Omental fat pad (tissue), 4 donors: Measurements from ENCODE around the gene GLE1. TPM values are rescaled to one million over a fixed set of nuclear protein-coding genes. Genes with fewer than 3 reads are reported as not detected.

ENCODE experiments used
- ATAC-seq: fragments of 150-250 bp; one replicate; pipeline ENCODE4 v1.9.1; 2016; ENCODE audit warnings: mild to moderate bottlenecking, moderate library complexity; ENCODE audit not compliant: low FRiP score
- DNase-seq: peaks from one replicate; pipeline ENCODE4 v3.0.0-alpha.2; 2019; ENCODE audit warnings: low spot score
- total RNA-seq, 4 donors: library from RNA; depleted of rRNA; stranded (reverse); fragments of >200 nt; gene quantifications; one replicate each; pipeline ENCODE4 v1.1.0, GENCODE V29; 2016
- TF ChIP-seq, protein P1 (sequence below), 3 donors: fragments of 450-650 bp; IDR thresholded peaks; one replicate each; pipeline ENCODE4 v1.5.1; 2016 to 2017; ENCODE audit warnings: antibody characterized with exemption in 3 of 3, mild to moderate bottlenecking in 3 of 3, moderate library complexity in 2 of 3

GLE1 gene
- total RNA-seq, 4 donors from 2014 or later = 13.0 to 22.4 (median 19.9) TPM

DNA sequence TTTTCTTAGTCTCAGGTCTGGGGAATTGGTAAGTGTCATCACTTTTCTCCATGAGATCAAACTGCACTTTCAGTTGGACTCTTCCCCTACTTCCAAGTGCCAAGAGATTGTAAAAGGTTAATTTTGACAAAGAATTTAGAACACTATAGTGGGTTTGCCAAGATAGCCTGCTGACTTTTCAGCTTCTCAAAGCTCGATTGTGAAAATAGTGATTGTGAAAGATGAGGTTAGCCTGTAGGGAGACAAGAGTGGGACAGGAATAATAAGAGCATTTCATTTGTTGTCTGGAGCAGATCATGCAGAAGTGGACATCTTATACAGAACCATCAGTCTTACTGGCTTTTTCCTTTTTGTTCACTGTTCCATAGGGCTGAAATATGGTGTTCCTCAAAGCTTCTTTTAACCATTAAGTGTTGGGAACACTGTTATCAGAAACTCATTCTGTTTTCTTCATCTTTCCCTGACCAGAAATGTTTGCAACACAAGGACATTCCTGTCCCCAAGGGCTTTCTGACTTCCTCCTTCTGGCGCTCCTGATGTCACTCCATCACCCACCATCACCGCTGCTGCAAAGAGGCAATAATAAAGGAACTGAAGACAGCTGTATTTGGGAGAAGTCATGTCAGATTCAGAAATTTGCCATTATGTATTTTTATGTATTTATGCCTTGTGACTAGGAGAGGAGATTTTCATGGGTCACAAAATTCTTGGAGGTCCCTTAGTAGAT lies 36.3 kb downstream of the GLE1 start:
- ATAC-seq (peak; percentile 44), DNase-seq (no peak)

DNA sequence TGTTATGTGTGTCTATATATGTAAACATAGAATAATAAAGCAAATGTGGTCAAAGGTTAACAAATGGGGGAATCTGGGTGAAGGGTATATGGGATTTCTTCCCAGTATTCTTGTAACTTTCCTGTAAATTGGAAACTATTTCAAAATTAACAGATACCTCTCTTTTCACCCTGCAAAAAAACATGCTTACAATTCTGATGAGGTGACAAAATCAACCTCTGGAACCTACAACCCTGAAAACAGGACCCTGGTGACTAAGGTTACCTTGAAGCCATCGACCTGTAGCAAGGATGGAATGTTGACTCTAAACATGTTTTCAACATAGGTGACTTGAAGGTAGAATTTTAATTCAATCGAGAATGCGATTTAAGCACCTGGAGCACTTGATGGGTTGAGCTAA lies 42.0 kb downstream of the GLE1 start:
- ATAC-seq (no peak), DNase-seq (no peak)
- TF ChIP-seq, protein P1, sequence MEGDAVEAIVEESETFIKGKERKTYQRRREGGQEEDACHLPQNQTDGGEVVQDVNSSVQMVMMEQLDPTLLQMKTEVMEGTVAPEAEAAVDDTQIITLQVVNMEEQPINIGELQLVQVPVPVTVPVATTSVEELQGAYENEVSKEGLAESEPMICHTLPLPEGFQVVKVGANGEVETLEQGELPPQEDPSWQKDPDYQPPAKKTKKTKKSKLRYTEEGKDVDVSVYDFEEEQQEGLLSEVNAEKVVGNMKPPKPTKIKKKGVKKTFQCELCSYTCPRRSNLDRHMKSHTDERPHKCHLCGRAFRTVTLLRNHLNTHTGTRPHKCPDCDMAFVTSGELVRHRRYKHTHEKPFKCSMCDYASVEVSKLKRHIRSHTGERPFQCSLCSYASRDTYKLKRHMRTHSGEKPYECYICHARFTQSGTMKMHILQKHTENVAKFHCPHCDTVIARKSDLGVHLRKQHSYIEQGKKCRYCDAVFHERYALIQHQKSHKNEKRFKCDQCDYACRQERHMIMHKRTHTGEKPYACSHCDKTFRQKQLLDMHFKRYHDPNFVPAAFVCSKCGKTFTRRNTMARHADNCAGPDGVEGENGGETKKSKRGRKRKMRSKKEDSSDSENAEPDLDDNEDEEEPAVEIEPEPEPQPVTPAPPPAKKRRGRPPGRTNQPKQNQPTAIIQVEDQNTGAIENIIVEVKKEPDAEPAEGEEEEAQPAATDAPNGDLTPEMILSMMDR (IDR thresholded peaks at IDR 0.05) = no peak

More for the DNA sequence above, 36.3 kb downstream of the GLE1 start:
- TF ChIP-seq, protein P1 (IDR thresholded peaks at IDR 0.05) = no peak

DNA sequence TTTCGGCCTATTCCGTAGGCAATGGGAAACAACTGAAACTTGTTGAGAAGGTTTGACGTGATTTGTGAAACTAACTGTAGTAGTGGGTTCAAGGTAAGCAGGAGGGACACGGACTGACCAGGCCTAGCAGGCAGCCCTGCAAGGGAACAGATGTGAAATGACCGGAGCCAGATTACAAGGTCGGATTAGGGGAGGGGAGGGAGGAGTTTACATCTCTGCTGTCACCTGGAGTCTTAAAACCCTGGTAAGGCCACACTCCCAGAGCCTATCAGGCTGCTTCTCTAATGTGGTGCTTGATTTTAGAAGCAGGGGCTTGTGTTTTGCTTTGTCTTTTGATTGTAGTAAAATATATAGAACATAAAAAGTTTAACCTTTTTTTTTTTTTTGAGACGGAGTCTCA lies 44.4 kb downstream of the GLE1 start:
- TF ChIP-seq, protein P1 (IDR thresholded peaks at IDR 0.05) = no peak
- ATAC-seq (no peak), DNase-seq (no peak)

DNA sequence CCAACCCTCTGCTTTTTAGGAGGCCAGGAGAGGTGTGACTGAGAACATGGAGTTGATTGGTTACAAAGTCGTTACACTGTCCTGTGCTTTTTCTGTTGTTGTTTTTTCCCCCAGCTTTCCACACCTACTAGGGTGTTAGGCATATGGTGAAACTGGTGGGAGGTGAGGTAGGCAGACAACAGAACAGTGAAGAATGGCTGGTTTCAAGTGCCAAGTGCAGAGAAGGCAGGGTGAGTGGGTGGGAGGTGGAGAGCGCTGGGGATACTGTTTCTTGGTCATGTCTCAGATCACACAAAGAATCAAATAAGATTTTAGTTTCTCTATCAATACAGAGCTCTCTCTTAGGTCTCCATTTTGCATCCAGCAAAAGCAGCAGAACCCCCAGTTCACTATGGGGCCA lies 45.7 kb downstream of the GLE1 start:
- ATAC-seq = no peak
- TF ChIP-seq, protein P1 (IDR thresholded peaks at IDR 0.05) = no peak
- no peak for DNase-seq

DNA sequence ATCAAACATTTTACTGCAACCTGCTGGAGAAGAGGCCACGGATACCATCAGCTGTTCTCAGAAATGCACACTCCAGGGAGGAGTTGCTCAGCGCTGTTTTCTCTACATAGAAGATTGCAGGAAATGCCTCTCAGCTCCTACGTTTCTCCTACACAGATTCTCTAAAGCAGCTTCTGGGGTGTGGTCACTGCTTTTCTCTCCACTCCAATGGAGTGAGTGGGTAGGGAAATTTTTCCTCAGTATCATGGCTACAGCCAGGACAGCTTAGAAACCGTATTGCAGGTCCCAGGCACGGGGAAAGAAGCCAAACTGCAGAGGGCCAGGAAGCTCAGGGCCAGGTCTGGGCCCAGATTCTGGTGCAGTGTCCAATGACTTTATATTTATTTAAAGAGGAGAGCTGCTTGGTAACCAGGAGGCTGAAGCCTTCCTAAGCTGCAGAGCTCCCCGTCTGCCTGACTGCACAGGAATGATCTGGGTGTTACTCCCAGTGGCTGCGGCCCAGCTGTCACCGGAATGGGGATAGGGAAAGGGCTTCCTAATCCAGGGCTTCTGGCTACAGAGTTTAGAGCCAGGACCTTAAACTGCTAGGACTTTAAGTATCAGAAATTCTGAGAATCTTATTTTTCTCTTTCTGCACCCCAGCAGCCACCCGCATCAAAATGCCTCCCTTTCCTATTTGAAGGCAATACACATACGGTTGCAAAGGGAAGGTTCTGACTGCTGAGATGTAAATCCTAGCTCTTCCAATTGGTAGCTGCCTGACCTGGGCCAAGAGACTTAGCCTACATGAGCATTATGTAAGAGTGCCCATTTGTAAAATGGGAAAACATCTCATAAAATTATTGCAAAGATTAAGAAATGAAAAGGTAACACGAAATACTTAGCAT lies 46.5 kb downstream of the GLE1 start:
- DNase-seq (no peak), ATAC-seq (no peak)
- TF ChIP-seq, protein P1 (IDR thresholded peaks at IDR 0.05) = no peak

DNA sequence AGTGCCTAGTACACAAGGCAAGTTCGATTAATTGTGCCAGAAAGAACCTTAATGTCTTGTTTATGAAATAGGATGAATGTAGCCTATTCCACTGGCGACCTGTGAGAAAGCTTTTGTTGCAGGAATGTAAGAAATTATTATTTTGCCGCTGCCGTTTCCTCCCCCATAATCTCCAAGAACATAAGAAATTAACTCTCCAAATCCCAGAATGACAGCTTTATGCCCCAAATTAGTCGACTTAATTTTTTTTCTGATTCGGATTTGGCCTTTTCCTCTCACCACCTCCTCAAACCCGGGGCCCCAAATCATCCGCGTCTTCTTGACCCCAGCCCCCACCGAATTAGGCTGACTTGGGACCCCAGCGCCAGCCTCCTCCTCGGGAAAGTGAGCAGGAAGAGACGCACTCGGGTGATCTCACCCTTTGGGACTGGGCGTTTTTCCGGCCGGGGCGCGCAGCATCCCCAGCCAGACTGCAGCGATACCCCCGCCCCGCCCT lies 47.2 kb downstream of the GLE1 start:
- DNase-seq = no peak
- TF ChIP-seq, protein P1 (IDR thresholded peaks at IDR 0.05) = no peak
- ATAC-seq = no peak
